UCSD-AML1 (cell line): Measurements from ENCODE around the gene OVOL2.

Experiments
- DNase-seq: peaks from one replicate; lab custom pipeline; 2025; ENCODE audit not compliant: unreplicated experiment; lab: John Stamatoyannopoulos, UW

Gene OVOL2

GRCh38 chr20:18016772-18017171 lies 40.9 kb downstream of the OVOL2 start:
- no peak for DNase-seq

DNA sequence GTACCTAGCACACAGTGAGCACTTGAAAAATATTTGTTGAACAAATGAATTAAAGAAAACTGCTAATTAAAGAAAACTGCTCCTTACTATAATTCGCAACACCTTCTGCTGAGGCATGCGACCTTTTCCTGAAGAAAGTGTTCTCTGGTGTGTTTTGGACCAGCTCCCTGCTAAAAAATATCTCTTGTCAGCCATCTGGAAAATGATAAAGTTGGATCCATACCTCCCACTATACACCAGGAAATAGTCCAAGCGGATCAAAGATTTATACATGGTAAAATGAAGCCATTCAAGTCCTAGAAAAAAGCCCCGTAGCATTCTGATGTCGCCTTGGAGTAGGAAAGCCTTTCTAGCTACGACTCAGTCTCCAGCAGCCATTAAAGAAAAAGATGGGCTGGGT lies 43.3 kb downstream of the OVOL2 start:
- DNase-seq, result no peak

GRCh38 chr20:18012901-18013300 lies 44.8 kb downstream of the OVOL2 start:
- DNase-seq, result no peak

DNA sequence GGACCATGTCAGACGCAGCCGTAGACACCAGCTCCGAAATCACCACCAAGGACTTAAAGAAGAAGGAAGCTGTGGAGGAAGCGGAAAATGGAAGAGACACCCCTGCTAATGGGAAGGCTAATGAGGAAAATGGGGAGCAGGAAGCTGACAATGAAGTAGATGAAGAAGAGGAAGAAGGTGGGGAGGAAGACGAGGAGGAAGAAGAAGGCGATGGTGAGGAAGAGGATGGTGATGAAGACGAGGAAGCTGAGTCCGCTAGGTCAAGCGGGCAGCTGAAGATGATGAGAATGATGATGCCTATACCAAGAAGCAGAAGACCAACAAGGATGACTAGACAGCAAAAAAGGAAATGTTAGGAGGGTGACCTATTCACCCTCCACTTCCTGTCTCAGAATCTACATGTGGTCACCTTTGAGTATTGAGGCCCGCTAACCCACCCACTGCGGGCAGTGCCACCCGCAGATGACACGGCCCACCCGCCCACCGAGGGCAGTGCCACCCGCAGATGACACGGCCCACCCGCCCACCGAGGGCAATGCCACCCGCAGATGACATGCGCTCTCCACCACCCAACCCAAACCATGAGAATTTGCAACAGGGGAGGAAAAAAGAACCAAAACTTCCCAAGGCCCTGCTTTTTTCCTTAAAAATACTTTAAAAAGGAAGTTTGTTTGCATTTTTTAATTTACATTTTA lies 45.6 kb downstream of the OVOL2 start:
- DNase-seq, result no peak

GRCh38 chr20:18011482-18011881 lies 46.2 kb downstream of the OVOL2 start:
- DNase-seq, result no peak

DNA sequence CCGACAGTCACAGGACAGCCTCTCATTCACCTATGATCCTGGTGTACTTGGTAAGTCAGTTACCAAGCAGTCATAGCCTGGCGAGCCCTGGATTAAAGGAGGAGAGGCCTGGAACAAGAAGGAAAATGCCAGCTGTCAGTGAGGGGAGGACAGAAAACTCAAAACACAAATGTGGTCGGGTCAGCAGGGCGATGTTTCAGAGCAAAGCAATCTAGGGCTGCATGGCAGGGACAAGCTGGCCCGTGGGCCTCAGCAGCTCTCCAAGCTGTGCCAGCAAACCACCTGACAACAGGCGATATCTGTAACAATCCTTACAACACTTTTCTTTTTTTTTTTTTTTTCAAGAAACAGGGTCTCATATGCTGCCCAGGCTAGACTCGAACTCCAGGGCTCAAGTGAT lies 48.6 kb downstream of the OVOL2 start:
- no peak for DNase-seq

- DNase-seq, result no peak
These were observed 50.0 kb downstream of the OVOL2 start for GRCh38 chr20:18007534-18008292.

GRCh38 chr20:18006684-18007083 lies 51.0 kb downstream of the OVOL2 start:
- DNase-seq, result no peak

DNA sequence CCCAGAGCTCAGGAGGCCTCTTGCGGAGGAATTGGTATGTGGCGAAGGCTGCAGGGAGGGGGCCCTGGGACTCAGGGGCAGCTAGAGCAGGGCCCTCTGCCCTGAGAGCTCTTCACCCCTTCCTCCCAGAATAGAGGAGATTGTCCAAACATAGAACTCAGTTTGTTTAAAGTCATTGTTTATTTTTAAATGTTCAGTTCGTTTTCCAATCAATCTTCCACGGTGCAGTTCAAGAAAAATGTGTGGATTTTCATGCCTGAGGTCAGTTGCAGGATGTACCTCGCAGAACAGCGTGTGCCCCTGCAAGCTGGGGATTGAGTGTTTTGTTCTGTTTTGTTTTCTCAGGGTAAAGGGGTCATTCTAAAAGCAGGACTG lies 51.7 kb downstream of the OVOL2 start:
- DNase-seq, result no peak

- no peak for DNase-seq
These were observed 52.3 kb downstream of the OVOL2 start for GRCh38 chr20:18005170-18005989.

DNA sequence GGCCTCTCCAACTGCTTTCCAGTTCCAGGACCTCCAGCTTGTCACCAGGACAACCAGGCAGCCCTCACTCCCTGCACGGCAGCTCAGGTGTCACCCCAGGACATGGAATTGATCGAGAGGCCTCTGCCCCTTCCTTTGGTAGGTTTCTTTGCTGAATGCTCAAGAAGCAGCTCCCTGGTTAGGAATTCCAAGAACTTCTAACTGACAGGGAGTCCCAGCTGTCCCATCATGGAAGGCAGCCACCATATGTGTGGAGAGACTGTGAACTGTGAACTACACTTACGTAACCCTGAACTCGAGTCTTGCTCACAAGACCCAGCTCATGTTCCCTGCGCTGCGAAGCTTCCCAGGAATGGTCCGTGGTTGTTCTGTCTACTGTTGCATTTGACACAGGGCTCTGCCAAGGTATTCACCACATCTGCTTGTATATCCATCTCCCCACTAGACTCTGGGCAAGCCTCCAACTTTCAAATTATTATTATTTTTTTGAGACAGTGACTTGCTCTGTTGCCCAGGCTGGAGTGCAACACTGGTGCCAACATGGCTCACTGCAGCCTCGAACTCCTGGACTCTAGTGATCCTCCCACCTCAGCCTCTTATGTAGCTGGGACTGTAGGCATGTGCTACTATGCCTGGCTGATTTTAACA lies 53.2 kb downstream of the OVOL2 start:
- no peak for DNase-seq

DNA sequence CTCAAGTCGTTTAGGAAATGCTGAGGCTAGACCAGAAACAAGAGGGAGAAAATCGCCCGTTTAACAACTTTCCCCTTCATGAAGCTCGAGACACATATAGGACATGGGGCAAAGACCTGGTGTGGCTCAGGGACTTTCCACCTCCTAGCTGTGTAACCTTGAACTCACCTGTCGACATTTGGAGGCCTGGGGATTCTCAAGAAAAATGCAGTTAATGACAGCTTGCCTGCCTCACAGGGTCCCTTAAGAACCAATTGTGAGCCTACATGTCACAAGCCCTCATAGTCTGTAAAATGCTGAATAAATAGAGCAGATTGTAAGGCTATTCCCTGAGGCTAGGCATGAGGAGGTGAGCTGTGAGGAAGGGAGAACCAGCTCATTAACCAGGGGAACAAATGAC lies 53.8 kb downstream of the OVOL2 start:
- DNase-seq, result no peak

DNA sequence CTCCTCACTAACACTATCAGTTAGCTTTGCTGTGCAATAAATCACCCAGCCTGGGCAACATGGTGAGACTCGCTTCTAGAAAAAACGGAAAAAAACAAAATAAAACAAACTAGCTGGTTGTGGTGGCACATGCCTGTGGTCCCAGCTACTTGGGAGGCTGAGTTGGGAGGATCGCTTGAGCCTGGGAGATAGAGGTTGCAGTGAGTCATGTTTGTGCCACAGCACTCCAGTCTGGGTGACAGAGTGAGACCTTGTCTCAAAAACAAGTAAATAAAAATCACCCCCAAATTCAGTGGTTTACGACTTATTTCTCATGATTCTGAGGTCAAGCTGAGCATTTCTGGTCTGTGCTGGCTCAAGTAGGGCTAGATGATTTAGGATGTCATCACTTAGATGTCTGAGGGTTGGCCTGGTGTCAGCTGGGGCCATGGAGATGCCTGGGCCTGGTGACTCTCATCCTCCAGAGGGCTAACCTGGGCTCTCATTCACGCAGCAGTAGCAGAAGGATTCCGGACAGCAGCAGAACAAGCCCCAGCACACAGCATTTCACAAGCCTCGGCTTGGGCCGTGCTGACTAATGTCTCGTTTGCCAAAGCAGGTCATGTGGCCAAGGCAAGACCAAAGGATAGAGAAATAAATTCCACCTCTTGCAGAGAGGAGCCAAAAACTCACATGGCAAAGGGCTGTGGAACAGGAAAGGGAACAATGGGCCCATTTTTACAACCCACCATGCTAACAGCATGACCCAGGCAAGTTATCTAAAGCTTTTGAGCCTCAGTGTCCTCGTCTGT lies 56.4 kb downstream of the OVOL2 start:
- no peak for DNase-seq

- no peak for DNase-seq
These were observed 58.1 kb downstream of the OVOL2 start for GRCh38 chr20:17999566-17999965.

DNA sequence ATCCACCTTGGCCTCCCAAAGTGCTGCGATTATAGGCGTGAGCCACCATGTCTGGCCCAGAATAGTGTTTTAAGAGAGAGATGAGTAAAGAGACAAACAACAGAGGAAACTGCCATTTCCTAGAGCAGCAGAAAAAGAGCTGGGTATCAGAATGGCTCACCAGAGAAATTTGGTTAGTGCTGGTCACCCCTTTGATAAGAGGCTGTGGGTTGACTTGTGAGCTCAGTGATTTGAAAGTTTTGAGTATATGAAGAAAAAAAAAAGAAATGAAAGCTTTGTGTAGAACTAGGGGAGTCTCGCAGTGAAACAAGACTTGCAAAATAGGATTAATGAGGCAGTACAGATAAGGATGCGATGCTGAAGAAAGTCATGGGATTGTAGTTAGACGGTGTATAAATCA lies 59.3 kb downstream of the OVOL2 start:
- DNase-seq, result no peak

GRCh38 chr20:17995967-17996819 lies 61.5 kb downstream of the OVOL2 start:
- DNase-seq, result no peak

DNA sequence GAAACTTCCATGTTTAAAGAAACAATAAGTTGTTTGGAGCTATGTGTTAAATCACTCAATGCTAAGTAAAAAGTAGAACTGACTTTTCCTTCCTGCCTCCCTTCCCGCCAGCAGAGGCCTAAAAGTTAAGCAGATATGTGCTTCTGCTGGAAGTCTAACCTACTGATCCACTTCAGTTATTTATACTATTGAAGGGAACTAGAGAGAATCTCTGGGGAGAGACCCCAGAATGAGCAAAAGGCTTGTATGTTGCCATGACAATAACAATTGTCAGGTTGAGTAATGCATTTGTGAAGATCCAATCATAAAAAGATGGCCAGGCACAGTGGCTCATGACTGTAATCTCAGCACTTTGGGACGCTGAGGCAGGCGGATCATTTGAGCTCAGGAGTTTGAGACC lies 64.2 kb downstream of the OVOL2 start:
- no peak for DNase-seq

GRCh38 chr20:17992847-17993513 lies 64.7 kb downstream of the OVOL2 start:
- no peak for DNase-seq

GRCh38 chr20:17992224-17992637 lies 65.5 kb downstream of the OVOL2 start:
- DNase-seq, result no peak
